Panc1 (cell line): ENCODE measurements around the gene UNC5B.

Source experiments
- POLR2AphosphoS5 ChIP-seq: IDR thresholded peaks from 2 replicates; pipeline ENCODE4 v1.6.1; 2012; ENCODE audit warnings: mild to moderate bottlenecking, low read depth, low read length, moderate library complexity
- REST ChIP-seq, 2 experiments: IDR thresholded peaks; 2 replicates each; pipeline ENCODE4 v1.6.1; 2011 to 2012; ENCODE audit warnings: low read depth in 2 of 2, control low read depth in 1 of 2, low read length in 1 of 2, mild to moderate bottlenecking in 1 of 2, moderate library complexity in 1 of 2; ENCODE audit not compliant: insufficient read depth in 1 of 2
- SIN3A ChIP-seq: IDR thresholded peaks from 2 replicates; pipeline ENCODE4 v1.6.1; 2012; ENCODE audit warnings: low read depth, mild to moderate bottlenecking, low read length, moderate library complexity, borderline replicate concordance; ENCODE audit not compliant: insufficient read depth
- TF ChIP-seq, protein P1 (sequence below): fragments of 450-650 bp; IDR thresholded peaks from 2 replicates; pipeline ENCODE4 v1.5.1; 2017; ENCODE audit warnings: mild to moderate bottlenecking

DNA sequence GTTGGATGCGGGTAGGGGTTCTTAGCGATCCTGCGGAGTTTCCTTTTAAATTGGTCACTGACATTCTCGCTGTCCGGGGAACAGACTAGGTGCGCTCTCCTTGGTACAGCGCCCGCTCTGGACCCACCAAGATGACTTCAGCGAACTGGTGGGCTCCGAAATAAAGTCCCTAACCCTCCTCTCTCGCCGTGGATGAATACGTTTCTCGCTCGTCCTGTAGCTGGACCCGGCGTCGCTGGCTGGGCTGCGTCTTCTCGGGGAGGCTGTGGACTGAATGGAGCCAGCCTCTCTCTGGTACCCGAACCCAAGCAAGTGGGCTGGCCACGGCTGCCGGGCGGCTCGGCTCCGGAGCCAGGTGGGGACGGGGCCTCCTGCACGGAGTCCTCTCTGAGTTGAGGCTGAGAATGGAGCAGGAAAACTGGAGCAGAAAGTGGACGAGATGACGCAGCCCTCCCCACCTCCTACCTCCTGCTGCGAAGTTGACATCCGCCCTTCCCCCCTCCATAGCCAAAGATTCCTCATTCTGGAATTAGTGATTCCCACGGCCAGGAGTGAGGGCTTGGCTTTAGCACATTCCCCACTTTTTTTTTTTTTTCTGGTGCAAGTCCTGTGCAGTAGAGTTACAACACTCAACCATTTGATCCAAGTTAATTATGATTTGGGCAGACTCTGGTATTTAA, 1.5 kb downstream of the UNC5B start:
- TF ChIP-seq, protein P1, sequence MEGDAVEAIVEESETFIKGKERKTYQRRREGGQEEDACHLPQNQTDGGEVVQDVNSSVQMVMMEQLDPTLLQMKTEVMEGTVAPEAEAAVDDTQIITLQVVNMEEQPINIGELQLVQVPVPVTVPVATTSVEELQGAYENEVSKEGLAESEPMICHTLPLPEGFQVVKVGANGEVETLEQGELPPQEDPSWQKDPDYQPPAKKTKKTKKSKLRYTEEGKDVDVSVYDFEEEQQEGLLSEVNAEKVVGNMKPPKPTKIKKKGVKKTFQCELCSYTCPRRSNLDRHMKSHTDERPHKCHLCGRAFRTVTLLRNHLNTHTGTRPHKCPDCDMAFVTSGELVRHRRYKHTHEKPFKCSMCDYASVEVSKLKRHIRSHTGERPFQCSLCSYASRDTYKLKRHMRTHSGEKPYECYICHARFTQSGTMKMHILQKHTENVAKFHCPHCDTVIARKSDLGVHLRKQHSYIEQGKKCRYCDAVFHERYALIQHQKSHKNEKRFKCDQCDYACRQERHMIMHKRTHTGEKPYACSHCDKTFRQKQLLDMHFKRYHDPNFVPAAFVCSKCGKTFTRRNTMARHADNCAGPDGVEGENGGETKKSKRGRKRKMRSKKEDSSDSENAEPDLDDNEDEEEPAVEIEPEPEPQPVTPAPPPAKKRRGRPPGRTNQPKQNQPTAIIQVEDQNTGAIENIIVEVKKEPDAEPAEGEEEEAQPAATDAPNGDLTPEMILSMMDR: no peak
- TF ChIP-seq POLR2AphosphoS5 (no peak), REST (IDR thresholded peaks at IDR 0.05; ENCODE audit: insufficient read depth in 1 of 2, low read depth in 2 of 2, low read length in 1 of 2) (no peak), SIN3A (no peak)
